ENCODE results near the gene LIFR. TPM values are rescaled to one million over a fixed set of nuclear protein-coding genes. Genes with fewer than 3 reads are reported as not detected.

Gene LIFR
- total RNA-seq, 1 experiment from 2014 or later, result 10.4 TPM

DNA sequence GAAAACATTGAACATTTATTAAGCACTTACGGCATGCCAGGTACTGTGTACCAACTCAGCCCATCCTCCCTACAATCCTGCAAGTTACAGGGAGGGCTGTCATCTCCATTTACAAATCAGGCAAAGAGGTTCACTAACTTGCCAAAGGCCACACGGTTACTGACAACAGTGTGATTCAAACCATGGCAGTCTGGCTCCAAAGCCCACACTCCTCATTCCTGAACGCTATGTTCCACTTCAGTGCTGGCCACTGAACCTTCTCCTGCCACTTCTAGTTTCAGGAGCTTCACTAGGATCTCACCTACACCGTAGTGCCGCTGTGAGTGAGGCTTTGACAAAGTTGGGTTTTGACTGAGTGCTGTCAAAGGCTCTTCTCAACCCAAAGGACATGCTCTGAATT is 7.2 kb upstream of the LIFR start:
- Histone ChIP-seq H2AFZ (ENCODE audit: low read length) (no peak overlapping the region), H3K9me3 (ENCODE audit: low read length) (no peaks in the 10 kb centered on the region), H3K4me2 (ENCODE audit: low read length) (no peak overlapping the region), H3K36me3 (ENCODE audit: low read depth, low read length) (no peaks in the 10 kb centered on the region), H3K79me2 (ENCODE audit: low read length) (no peaks in the 10 kb centered on the region), H3K4me1 (ENCODE audit: insufficient read depth, low read length) (no peaks in the 10 kb centered on the region), H3F3A (ENCODE audit: low read length, unreplicated experiment) (no peaks in the 10 kb centered on the region), H3K27ac (ENCODE audit: low read length) (no peak overlapping the region), H3K9me2 (replicated peaks; ENCODE audit: low read length) (no peaks in the 10 kb centered on the region), H4K20me1 (ENCODE audit: low read length) (no peaks in the 10 kb centered on the region), H3K4me3 (ENCODE audit: low read length) (no peak overlapping the region), H3K9ac (ENCODE audit: low read length) (no peak overlapping the region), H3K27me3 (ENCODE audit: low read length) (no peaks in the 10 kb centered on the region)
- TF ChIP-seq CTCF (conservative IDR thresholded peaks at IDR 0.05; ENCODE audit: low read depth, low read length) (no peak), EZH2phosphoT487 (IDR thresholded peaks at IDR 0.05; ENCODE audit: borderline replicate concordance, low read length) (no peak), EZH2 (IDR thresholded peaks at IDR 0.05; ENCODE audit: low read length, unreplicated experiment) (no peak)
- POLR2A ChIA-PET (ENCODE audit: unreplicated experiment), result no interaction called here
- no TSS peak for BruUV-seq (replicated peaks)
- ATAC-seq (no peak), DNase-seq (no peak)
- intact Hi-C loops (cut with micrococcal nuclease), result no loop called here
- CTCF ChIA-PET, result no interaction called here

DNA sequence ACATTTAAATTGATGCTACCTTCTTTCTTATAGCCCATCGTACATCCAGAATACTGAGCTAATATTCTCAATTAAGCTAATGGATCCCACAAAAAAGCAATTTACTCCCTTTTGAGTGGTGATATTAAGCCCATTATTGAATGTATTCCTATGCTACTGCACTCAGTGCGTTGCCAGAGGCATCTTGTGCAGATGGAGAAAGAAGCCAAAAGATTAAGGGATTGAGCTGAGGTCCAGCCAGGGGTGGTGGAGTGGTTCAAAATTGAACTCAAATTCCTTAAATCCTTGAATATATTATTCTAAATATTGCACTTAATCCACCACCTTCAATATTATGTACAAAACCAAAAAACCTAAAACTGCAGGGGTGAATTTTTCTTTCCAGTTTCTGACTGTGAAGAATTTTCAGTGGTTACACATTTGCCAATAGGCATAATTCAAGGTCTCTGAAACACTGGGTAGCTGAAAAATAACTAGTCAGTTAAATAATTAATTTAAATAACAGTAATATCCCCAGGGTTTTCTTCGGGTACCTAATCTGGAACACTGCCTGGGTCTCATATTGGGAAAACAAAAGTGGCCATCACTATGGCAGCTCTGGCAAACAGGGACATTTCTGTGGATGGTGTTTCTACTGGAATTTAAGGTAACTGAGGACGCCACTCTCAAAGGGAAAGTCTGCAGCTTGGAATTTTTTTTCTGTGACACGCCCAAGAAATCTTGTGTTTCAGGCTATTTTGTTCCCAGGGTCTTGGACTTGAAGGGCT is 6.2 kb upstream of the LIFR start:
- TF ChIP-seq CTCF (conservative IDR thresholded peaks at IDR 0.05; ENCODE audit: low read depth, low read length) (no peak), EZH2phosphoT487 (IDR thresholded peaks at IDR 0.05; ENCODE audit: borderline replicate concordance, low read length) (no peak), EZH2 (IDR thresholded peaks at IDR 0.05; ENCODE audit: low read length, unreplicated experiment) (no peak)
- H3K9me2 ChIP-seq (replicated peaks; ENCODE audit: low read length), result no peaks in the 10 kb centered on the region
- H3K79me2 ChIP-seq (ENCODE audit: low read length), result no peaks in the 10 kb centered on the region
- H3K9ac ChIP-seq (ENCODE audit: low read length), result no peak overlapping the region
- ChIA-PET POLR2A (ENCODE audit: unreplicated experiment) (no interaction called here), CTCF (interaction anchor here (0.6 kb wide), 1 partner anchor 22 kb away, joined by 3 read pairs; no protein-coding TSS in a partner anchor)
- intact Hi-C loops (cut with micrococcal nuclease), result no loop called here
- H4K20me1 ChIP-seq (ENCODE audit: low read length), result no peaks in the 10 kb centered on the region
- ATAC-seq (no peak), DNase-seq (no peak)
- H3K27me3 ChIP-seq (ENCODE audit: low read length), result no peaks in the 10 kb centered on the region
- H3F3A ChIP-seq (ENCODE audit: low read length, unreplicated experiment), result no peaks in the 10 kb centered on the region
- no peak overlapping the region for H2AFZ ChIP-seq (ENCODE audit: low read length)
- H3K36me3 ChIP-seq (ENCODE audit: low read depth, low read length), result no peaks in the 10 kb centered on the region
- H3K9me3 ChIP-seq (ENCODE audit: low read length), result no peaks in the 10 kb centered on the region
- no peak overlapping the region for H3K4me2 ChIP-seq (ENCODE audit: low read length)
- H3K4me1 ChIP-seq (ENCODE audit: insufficient read depth, low read length), result peaks cover 2% of the 10 kb centered on the region; the same call in 1 of the 2 replicates
- no TSS peak for BruUV-seq (replicated peaks)
- H3K4me3 ChIP-seq (ENCODE audit: low read length), result no peak overlapping the region
- H3K27ac ChIP-seq (ENCODE audit: low read length), result no peak overlapping the region

- intact Hi-C loops (cut with micrococcal nuclease), result loop anchor here (5.0 kb wide), 1 partner anchor 178 kb away; no protein-coding TSS in a partner anchor
Measured at GRCh38 chr5:38559428-38559827, 3.0 kb upstream of the LIFR start.

More at GRCh38 chr5:38559428-38559827, 3.0 kb upstream of the LIFR start:
- H3K9ac ChIP-seq (ENCODE audit: low read length), result no peak overlapping the region
- H3K36me3 ChIP-seq (ENCODE audit: low read depth, low read length), result no peaks in the 10 kb centered on the region
- DNase-seq (no peak), ATAC-seq (no peak)
- H3K4me2 ChIP-seq (ENCODE audit: low read length), result no peak overlapping the region
- H3K27ac ChIP-seq (ENCODE audit: low read length), result no peak overlapping the region
- no peak for TF ChIP-seq EZH2phosphoT487 (IDR thresholded peaks at IDR 0.05; ENCODE audit: borderline replicate concordance, low read length)
- no peak for TF ChIP-seq CTCF (conservative IDR thresholded peaks at IDR 0.05; ENCODE audit: low read depth, low read length)
- TF ChIP-seq EZH2 (IDR thresholded peaks at IDR 0.05; ENCODE audit: low read length, unreplicated experiment), result no peak
- ChIA-PET CTCF (no interaction called here), POLR2A (ENCODE audit: unreplicated experiment) (no interaction called here)
- no peaks in the 10 kb centered on the region for H3K9me3 ChIP-seq (ENCODE audit: low read length)
- BruUV-seq (replicated peaks), result no TSS peak
- no peaks in the 10 kb centered on the region for H4K20me1 ChIP-seq (ENCODE audit: low read length)
- no peaks in the 10 kb centered on the region for H3K79me2 ChIP-seq (ENCODE audit: low read length)
- H3K9me2 ChIP-seq (replicated peaks; ENCODE audit: low read length), result no peaks in the 10 kb centered on the region
- H3K4me3 ChIP-seq (ENCODE audit: low read length), result no peak overlapping the region
- H2AFZ ChIP-seq (ENCODE audit: low read length), result no peak overlapping the region
- no peaks in the 10 kb centered on the region for H3F3A ChIP-seq (ENCODE audit: low read length, unreplicated experiment)
- H3K27me3 ChIP-seq (ENCODE audit: low read length), result no peaks in the 10 kb centered on the region
- peaks cover 15% of the 10 kb centered on the region; the same call in 1 of the 2 replicates for H3K4me1 ChIP-seq (ENCODE audit: insufficient read depth, low read length)

Data from PC-3 (cell line).